RPMI8226 (cell line): ENCODE data around the gene ACTR2.
A peak's percentile ranks its signal among the peaks of the same experiment; 100 is the strongest.
"Not testable (repeated sequence)": the region's sequence is repeated elsewhere in the genome, so short reads cannot be mapped to it uniquely, and the experiment has no call there.

Experiments
- DNase-seq: peaks from one replicate; pipeline ENCODE4 v3.0.0-alpha.2; 2015

ACTR2 gene

DNA sequence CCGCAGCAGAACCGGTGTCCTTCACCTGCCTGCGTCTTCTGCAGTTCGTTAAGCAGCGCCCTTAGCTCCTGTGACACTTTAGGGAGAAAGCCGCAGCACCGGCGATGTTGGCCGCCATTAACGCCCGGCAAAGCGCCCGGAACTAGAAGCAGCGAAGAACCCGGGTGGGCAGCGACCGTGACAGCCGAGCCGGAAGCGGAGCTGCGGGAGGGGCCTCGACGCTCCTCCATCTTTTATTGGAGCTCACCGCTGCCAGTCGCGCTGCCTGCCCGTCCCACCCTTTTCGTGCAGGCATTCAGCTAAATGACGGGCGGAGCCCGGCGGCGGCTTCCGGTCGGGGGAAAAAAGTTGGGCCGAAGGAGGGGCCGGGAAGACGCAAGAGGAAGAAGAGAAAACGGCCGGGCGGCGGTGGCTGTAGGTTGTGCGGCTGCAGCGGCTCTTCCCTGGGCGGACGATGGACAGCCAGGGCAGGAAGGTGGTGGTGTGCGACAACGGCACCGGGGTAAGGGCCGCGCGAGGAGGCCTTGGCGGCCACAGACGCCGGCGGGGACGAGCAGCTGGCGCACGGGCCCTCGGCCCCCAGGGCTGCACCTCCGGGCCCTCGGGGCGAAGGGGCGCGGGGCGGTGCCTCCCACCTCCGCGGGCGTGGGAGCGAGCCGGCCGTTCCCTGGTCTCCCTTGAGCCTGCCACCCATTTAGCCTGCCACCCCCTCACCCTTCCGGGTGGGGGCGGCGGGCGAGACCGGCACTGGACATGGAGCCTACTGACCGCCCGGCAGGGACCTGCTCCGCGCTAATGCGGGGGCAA is at the start of gene ACTR2:
ACTR2 (plus strand) TSS at position 376 of the 807 bp plus-strand sequence; CDS start at position 455, 79 bp downstream.
- DNase-seq, result peak; percentile 97

DNA sequence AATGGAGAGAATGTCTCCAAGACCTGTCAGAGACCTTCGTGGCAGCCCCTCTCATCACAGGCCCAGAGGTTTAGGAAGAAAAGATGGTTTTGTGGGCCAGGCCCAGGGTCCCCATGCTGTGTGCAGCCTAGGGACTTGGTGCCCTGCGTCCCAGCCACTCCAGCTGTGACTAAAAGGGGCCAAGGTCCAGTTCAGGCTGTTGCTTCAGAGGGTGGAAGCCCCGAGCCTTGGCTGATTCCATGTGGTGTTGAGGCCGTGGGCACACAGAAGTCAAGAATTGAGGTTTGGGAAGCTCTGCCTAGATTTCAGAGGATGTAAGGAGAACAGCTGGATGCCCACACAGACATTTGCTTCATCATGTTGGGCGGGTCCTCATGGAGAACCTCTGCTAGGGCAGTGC is 45.1 kb upstream of the ACTR2 start:
- no peak for DNase-seq

DNA sequence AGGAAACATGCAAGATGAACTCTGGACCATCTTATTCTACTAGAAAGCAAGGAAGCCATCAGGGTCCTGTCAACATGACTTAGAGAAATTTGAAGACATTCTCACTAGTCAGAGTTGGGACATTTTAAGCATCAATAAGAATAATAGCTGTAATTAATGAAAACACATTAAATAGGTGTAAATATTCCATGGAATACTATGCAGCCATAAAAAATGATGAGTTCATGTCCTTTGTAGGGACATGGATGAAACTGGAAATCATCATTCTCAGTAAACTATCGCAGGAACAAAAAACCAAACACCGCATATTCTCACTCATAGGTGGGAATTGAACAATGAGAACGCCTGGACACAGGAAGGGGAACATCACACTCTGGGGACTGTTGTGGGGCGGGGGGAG is 44.2 kb upstream of the ACTR2 start:
- DNase-seq, result not testable (repeated sequence)

DNA sequence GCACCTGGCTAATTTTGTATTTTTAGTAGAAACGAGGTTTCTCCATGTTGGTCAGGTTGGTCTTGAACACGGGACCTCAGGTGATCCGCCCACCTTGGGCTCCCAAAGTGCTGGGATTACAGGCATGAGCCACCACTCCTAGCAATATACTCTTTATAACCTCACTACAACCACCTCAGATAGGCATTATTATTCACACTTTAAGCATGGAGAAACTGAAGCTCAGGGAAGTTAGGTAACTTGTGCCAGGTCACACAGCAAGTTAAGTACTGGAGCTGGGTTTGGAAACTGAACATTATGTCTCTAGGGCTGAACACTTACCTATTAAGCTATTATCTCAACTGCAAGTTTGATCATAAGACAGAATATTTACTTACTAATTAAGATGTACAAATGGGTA is 42.6 kb upstream of the ACTR2 start:
- DNase-seq, result no peak

DNA sequence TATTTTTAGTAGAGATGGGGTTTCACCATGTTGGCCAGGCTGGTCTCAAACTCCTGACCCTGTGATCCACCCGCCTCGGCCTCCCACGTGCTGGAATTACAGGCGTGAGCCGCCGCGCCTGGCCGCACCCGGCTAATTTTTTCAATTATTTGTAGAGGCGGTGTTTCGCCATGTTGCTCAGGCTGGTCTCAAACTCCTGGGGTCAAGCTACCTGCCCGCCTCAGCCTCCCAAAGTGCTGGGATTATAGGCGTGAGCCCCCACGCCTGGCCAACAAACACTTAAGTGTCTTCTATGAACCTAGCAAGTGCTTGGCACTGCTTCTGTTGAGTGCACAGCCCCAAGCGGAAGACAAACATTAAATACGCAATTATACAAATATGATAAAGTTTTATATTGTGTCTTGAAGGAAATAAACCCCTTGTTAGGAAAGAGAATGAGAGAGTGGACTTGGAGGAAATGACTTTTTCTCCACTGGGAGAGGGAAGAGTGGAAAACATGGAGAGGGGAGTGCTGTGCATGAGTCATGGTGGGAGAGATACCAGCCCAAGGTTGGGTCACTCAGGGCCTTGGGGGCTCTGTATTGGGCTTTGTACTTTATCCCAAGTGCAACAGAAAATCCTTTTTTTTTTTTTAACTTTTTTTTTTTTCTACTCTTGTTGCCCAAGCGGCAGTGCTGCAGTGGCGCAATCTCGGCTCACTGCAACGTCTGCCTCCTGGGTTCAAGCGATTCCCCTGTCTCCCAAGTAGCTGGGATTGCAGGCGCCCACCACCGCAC is 41.4 kb upstream of the ACTR2 start:
- DNase-seq, result no peak

DNA sequence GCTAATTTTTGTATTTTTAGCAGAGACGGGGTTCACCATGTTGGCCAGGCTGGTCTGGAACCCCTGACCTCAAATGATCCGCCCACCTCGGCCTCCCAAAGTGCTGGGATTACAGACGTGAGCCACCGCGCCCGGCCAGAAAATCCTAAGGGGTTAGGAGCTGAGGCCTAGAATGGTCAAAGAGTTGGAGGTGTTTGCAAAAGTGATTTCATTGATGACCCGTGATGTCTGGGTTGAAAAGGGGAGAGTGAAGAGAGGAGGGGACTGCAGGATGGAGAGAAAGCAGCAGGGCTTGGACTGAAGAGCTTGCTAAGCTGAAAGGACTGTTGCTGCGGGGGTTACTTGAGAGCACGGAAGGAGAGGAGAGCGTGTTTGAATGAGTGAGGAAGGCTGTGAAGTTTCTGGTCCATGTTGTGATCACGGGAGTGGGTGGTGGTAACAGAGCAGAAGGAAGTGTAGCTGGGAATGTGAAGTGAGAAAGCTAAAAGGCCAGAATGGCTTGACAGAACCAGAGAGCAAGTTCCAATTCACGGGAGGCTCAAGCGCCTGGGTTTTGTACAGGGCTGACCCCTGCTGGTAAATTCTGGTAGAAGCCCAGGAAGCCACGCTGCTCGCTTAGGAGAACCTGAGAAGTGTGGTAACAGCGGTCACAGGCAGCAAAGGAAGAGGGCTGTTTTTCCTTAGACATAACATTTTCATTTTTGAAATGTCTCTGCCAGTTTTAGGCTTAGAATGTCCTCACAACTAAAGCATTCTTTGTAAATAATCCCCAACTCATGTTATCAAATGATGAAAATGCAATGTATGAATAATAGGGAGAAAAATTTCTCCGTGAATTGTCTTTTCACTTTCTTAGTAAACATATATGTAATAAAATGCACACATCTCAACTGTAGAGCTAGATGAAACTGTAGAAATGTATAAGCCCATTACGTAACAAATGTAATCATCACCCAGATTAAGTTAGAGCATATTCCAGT is 40.5 kb upstream of the ACTR2 start:
- DNase-seq, result peak; percentile 77

DNA sequence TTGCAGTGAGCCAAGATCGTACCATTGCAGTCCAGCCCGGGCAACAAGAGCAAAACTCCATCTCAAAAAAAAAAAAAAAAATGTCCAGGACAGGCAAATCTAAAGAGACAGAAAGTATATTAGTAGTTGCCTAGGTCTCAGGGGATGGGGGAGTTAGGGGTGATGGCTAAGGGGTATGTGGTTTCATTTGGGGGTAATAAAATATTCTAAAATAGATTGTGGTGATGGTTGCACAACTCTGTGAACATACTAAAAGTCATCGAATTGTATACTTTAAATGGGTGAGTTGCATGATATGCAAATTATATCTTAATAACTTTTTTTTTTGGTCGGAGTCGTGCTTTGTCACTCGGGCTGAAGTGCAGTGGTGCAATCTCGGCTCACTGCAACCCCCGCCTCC is 34.2 kb upstream of the ACTR2 start:
- DNase-seq, result no peak

DNA sequence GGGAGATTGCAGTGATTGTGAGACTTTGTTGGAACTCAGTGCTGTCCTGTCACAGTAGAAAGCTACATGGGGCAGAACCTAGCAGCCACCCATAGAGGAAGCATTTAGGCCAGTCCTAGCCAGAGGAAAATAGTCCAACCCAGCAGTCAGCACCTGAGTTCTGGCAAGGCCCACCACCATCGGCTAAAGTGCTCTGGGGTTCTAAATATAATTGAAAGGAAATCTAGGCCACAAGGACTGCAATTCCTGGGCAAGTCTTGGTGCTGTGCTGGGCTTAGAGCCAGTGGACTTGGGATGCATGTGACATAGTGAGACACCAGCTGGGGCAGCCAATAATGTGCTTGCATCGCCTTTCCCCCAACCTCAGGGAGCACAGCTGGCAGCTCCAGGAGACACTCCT is 28.9 kb upstream of the ACTR2 start:
- DNase-seq, result no peak

DNA sequence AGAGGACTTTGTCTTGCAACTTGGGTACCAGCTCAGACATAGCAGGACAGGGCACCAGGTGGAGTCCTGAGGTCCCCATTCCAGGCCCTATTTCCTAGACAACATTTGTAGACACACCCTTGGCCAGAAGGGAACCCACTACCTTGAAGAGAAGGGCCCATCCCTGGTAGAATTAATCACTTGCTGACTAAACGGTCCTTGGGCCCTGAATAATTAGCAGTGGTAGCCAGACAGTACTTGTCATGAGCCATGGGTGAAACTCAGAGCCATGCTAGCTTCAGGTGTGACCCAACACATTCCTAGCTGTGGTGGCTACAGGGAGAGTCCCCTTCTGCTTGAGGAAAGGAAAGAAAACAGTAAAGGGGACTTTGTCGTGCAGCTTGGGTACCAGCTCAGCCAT is 28.5 kb upstream of the ACTR2 start:
- no peak for DNase-seq

DNA sequence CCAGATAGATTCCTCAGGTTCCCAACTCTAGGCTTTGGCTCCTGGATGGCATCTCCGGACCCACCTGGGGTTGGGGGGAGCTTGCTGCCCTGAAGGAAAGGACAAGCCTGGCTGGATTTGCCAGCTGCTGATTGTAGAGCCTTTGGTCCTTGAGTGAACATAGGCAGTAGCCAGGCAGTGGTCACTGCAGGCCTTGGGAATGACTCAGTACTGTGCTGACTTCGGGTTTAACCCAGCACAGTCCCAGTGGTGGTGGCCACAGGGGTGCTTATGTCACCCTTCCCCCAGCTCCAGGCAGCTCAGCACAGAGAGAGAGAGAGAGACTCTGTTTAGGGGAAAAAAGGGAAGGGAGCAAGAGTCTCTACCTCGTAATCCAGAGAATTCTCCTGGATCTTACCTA is 27.7 kb upstream of the ACTR2 start:
- no peak for DNase-seq

DNA sequence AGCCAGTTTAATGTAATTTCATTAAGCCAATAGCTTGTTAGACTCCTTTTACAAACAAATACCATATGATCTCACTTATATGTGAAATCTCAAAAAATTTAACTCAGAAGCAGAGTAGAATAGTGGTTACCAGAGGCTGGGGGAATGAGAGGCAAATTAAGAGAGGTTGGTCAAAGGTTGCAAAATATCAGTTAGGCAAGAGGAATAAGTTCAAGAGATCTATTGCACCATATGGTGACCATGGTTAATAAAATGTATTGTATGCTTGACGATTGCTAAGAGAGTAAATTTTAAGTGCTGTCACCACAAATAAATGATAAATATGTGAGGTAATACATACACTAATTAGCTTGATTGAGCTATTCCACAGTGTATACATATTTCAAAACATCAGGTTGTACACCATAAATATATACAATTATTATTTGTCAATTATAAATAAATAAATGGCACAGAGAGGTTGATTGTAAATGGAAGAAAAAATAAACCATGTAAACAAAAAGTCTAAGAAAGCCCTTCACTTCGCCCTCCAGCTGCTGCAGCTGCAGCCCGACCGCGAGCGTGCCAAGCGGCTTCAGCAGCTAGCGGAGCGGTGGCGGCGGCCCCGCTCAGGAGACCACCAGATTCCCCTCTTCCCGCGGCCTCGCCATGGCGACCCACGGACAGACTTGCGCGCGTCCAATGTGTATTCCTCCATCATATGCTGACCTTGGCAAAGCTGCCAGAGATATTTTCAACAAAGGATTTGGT is 23.0 kb upstream of the ACTR2 start:
- peak; percentile 24 for DNase-seq

DNA sequence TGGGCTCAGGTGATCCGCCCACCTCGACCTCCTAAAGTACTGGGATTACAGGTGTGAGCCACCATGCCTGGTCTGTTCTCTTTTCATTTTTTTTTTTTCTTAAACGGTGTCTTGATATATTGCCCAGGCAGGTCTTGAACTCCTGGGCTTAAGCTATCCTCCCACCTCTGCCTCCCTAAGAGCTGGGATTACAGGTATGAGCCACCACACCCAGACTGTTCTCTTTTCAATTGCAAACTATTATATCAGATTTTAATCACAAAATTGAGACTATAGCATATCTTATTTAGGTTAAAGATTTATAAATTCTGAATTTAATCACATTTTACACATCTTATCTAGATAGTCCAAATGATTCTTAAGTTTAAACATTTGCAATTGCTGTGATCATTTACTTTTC is 15.5 kb upstream of the ACTR2 start:
- no peak for DNase-seq

DNA sequence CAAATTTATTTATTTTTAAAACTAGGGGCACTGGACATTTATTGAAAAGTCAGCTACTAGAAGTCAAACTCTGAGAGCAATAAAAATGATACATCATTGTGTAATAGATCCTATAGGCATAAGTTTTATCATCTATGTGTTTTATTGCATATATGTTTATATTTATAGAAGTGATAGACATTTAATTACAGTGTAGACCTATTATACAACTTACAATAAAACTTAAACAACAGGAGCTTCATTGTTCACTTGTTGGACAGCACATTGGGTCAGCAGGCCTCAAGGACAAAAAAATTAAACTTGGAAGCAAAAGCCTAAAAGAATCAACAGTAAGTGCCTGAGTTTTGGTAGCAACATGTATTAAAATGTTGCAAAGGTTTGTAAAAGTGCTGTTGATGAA is 15.0 kb upstream of the ACTR2 start:
- no peak for DNase-seq

DNA sequence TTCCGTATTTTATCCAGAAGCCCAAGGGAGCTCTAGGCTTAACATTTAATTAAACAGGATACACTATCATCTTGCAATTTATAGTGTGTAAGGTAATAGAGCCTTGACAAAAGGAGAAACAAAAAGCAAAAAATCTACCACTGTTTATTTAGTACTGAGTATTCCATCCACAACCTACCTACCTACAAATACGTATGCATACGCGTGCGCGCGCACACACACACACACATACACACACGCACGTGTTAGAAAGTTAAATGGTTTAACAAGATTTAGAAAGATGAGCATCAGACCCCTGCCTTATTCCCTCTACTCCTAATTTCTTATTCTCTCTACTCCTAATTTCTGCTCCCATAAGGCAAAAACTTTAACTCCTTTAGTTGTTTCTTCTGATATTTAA is 14.6 kb upstream of the ACTR2 start:
- no peak for DNase-seq

DNA sequence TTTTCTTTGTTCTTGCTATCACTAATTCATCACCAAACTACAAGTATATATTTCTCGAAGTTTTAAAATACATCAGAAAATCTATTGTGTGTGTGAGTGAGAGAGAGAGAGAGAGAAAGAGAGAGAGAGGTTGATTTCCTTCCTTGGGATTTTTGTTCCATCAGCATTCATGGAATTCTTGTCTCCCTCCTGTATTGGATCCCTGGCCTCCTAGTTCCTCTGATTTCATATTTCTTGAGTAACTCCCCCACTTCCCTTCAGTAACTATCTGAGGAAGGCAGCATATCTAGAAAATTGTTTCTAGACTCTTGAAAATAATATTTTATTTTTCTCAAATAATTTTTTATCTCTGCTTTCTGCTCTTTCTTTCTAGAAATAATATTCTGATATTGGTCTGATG is 13.3 kb upstream of the ACTR2 start:
- no peak for DNase-seq

DNA sequence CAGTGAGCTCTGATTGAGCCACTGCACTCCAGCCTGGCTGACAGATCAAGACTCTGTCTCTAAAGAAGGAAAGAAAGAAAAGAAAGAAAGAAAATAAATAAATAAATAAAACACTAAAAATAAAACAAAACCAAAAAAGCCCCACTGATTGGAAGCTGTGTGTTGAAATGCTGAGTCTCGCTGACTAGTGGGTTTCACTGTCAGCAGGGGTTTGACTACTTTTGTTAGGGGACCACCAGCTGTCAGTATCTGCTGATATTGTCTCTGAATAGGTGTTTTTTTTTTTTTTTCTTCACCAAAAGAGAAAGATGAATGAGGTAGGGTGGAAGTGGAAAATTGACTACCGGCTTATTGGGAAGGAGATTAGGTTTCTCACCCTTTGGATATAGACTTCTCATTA is 12.8 kb upstream of the ACTR2 start:
- DNase-seq, result no peak

DNA sequence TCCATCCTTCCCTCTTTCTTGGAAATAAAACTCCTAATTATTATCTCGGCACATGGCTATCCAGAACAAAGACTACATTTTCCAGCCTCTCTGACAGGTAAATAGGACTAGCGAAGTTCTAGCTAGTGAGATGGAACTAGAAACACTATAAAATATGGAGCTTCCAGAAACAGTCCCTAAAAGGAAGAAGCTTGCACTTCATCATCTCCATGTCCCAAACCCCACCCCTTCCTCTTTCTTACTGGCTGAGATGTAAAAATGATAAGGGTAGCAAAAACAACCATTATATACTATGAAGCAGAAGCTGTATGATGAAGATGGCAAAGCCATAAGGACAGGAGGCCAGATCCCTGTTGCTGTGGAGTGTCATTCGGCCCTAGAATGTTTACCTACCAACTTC is 11.7 kb upstream of the ACTR2 start:
- no peak for DNase-seq

DNA sequence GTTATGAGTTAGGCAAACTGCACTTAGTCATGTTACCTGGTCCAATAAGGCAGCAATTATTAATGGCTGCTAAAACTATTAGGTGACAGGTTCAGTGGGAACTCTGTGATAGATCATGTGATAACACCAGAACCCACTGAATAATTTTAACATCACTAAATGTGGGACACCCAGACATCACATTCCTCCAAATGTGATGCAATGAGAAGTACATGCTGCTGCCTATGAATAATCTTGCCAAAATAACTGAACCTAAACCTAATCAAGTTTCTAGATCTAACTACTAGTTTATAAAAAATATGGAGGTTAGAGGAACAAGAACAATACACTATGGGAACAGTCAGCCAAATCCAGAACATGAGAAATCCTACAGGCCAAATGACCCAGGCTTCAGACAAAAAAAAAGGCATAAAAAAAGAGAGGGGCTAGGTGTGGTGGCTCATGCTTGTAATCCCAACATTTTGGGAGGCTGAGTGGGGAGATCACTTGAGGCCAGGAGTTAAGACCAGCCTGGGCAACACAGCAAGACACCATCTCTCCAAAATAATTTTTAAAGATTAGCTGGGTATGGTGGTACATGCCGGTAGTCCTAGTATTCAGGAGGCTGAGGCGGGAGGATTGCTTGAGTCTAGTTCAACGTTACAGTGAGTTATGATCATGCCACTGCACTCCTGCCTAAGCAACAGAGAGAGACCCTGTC is 7.0 kb upstream of the ACTR2 start:
- no peak for DNase-seq

DNA sequence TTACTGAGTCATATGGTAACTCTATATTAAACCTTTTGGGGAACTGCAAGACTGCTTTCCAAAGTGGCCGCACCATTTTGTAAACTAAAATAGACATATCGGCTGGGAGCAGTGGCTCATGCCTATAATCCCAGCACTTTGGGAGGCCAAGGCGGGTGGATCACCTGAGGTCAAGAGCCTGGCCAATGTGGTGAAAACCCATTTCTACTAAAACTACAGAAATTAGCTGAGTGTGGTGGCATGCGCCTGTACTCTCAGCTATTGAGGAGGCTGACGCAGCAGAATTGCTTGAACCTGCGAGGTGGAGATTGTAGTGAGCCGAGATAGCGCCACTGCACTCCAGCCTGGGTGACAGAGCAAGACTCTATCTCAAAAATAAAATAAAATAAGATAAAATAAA is 6.4 kb upstream of the ACTR2 start:
- not testable (repeated sequence) for DNase-seq

DNA sequence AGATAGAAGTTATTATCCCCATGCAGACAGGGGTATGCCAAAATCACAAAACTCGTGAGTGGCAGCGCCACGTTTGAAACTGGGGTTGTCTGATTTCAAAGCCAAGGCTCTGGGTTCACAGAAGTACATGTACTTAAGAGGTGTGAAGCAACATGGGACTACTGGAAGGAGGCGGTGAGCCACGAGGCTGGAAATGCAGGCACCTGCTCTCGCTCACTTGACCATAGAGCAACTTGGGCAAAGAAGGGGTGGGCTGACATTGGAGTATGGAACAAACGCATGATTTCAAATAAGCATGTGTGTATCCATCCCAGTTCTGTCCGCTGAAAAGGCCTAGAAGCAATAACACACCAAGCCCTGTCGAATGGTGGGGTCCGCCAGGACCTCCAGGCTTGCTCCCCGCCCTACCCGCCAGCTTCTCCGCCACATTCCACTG is 593 bp upstream of the ACTR2 start:
- DNase-seq, result peak; percentile 16

DNA sequence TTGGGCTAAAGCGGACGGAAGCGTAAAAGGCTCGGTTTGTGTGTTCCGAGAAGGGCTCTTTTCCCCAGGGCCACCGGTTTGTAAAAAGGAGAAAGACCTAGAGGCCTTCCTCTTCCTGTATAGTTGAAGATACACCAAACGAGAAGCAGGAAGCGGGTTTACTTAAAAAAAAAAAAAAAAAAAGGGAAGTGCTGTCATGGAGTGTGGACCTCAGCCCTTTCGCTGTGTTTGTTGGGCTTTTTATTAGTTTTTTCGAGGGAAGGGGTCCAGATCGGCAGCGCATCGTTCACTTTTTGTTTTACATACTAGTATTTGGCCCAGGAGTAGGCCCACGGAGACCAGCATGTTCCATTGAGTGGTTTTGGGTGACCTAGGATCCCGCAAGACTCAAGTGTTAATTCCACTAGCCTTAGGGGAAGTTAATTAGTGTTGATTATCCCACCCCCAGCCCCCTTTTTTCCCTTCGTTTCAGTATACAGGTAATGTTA is 676 bp downstream of the ACTR2 start:
- DNase-seq, result peak; percentile 61

DNA sequence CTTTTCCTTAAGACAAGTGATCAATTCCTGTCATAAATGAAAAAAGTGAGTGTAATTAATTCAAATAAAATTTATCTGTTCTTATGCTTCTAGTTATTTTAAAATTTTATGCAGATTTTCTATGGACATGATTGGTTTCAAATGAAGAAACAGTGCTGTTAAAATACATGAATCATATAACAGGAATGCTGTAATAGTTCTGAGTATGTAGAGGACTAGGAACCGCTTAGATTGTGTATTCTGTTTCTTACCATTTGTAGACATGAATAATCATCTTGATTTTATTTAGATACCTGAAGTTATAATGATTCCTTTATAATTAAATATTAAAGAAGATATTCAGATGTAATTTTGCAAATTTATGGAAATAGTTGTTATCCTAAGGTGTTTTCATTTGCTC is 3.5 kb downstream of the ACTR2 start:
- no peak for DNase-seq
